Transverse colon (tissue), 4 donors: ENCODE results near the gene FCGBP.
"Not testable (repeated sequence)": the region's sequence is repeated elsewhere in the genome, so short reads cannot be mapped to it uniquely, and the experiment has no call there.

Experiments used
- CTCF ChIP-seq, 5 experiments: fragments of 200-600 bp in 3 of 5; fragments of 450-650 bp in 2 of 5; sonication (generic) in 3 of 5; IDR thresholded peaks; 1 replicate in 2 of 5; 2 replicates in 3 of 5; pipeline ENCODE4 v1.5.1; 2016 to 2017; ENCODE audit warnings: antibody characterized with exemption in 5 of 5, inconsistent platforms in 3 of 5, mild to moderate bottlenecking in 2 of 5, moderate library complexity in 1 of 5
- EP300 ChIP-seq: sonication (generic); formaldehyde crosslinking; IDR thresholded peaks from one replicate; pipeline ENCODE4 v1.6.1; 2017; ENCODE audit warnings: antibody characterized with exemption, low read depth
- POLR2A ChIP-seq: fragments of 450-650 bp; IDR thresholded peaks from one replicate; pipeline ENCODE4 v1.6.1; 2016; ENCODE audit warnings: antibody characterized with exemption, mild to moderate bottlenecking, moderate library complexity
- POLR2AphosphoS5 ChIP-seq, 3 donors: sonication (generic); formaldehyde crosslinking; IDR thresholded peaks; one replicate each; pipeline ENCODE4 v1.6.1; 2016; ENCODE audit warnings: antibody characterized with exemption in 3 of 3

GRCh38 chr19:39893366-39894235, 40.8 kb downstream of the FCGBP start:
- not testable (repeated sequence) for TF ChIP-seq CTCF (IDR thresholded peaks at IDR 0.05); POLR2A; EP300
- TF ChIP-seq POLR2AphosphoS5 (IDR thresholded peaks at IDR 0.05), result peak in 1 of 3 donors; percentile 13
